Measurements from ENCODE around the gene BMP10.
A peak's percentile ranks its signal among the peaks of the same experiment; 100 is the strongest.

Gene BMP10

GRCh38 chr2:68912732-68913131, 41.5 kb upstream of the BMP10 start:
- TF ChIP-seq, protein P1, sequence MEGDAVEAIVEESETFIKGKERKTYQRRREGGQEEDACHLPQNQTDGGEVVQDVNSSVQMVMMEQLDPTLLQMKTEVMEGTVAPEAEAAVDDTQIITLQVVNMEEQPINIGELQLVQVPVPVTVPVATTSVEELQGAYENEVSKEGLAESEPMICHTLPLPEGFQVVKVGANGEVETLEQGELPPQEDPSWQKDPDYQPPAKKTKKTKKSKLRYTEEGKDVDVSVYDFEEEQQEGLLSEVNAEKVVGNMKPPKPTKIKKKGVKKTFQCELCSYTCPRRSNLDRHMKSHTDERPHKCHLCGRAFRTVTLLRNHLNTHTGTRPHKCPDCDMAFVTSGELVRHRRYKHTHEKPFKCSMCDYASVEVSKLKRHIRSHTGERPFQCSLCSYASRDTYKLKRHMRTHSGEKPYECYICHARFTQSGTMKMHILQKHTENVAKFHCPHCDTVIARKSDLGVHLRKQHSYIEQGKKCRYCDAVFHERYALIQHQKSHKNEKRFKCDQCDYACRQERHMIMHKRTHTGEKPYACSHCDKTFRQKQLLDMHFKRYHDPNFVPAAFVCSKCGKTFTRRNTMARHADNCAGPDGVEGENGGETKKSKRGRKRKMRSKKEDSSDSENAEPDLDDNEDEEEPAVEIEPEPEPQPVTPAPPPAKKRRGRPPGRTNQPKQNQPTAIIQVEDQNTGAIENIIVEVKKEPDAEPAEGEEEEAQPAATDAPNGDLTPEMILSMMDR (IDR thresholded peaks at IDR 0.05), result no peak

DNA sequence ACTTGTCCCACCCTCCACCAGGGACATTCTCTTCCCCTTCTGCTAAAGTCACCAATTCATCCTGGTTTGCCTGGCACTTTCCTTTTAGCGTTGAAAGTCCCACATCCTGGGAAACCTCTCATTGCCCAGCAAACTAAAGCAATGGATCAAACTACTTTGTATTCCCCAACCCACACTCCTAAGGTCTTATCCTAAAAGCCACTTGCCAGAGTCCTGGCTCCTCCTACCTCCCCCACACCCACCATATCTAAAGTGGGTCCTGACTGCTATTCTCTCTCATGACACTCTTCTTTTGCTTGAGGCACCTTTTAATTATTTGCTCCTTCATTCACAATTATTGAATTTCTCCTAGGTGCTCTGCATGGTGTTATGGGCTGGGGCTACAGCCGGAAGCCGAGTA, 40.9 kb upstream of the BMP10 start:
- TF ChIP-seq, protein P1 (IDR thresholded peaks at IDR 0.05), result no peak

- TF ChIP-seq, protein P1 (IDR thresholded peaks at IDR 0.05), result no peak
Measured at GRCh38 chr2:68911709-68912108, 40.5 kb upstream of the BMP10 start.

GRCh38 chr2:68911246-68911645, 40.0 kb upstream of the BMP10 start:
- TF ChIP-seq, protein P1 (IDR thresholded peaks at IDR 0.05), result no peak

- TF ChIP-seq, protein P1 (IDR thresholded peaks at IDR 0.05), result peak; percentile 67
Measured at GRCh38 chr2:68909793-68910674, 38.8 kb upstream of the BMP10 start.

- TF ChIP-seq, protein P1 (IDR thresholded peaks at IDR 0.05), result no peak
Measured at GRCh38 chr2:68908392-68908970, 37.3 kb upstream of the BMP10 start.

DNA sequence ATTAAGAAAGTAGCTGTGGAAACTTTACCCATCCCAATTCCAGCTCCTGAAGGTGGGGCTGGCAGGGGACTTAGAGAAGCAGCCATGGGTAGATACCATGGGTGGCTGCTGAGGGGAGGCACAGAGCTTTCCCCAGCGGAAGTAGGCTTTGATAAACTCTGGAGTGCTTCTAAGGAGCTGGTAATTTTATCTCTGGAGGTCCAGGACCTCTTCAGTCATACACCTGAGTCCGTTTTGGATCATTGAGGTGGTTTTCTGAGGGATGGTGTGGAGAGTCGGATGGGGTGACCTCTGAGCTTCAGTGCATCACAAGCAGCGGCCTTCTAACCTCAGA, 36.7 kb upstream of the BMP10 start:
- TF ChIP-seq, protein P1 (IDR thresholded peaks at IDR 0.05), result no peak
